ENCODE data around the gene DSN1.
"Not testable (repeated sequence)": the region's sequence is repeated elsewhere in the genome, so short reads cannot be mapped to it uniquely, and the experiment has no call there.

Gene DSN1, protein sequence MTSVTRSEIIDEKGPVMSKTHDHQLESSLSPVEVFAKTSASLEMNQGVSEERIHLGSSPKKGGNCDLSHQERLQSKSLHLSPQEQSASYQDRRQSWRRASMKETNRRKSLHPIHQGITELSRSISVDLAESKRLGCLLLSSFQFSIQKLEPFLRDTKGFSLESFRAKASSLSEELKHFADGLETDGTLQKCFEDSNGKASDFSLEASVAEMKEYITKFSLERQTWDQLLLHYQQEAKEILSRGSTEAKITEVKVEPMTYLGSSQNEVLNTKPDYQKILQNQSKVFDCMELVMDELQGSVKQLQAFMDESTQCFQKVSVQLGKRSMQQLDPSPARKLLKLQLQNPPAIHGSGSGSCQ

DNA sequence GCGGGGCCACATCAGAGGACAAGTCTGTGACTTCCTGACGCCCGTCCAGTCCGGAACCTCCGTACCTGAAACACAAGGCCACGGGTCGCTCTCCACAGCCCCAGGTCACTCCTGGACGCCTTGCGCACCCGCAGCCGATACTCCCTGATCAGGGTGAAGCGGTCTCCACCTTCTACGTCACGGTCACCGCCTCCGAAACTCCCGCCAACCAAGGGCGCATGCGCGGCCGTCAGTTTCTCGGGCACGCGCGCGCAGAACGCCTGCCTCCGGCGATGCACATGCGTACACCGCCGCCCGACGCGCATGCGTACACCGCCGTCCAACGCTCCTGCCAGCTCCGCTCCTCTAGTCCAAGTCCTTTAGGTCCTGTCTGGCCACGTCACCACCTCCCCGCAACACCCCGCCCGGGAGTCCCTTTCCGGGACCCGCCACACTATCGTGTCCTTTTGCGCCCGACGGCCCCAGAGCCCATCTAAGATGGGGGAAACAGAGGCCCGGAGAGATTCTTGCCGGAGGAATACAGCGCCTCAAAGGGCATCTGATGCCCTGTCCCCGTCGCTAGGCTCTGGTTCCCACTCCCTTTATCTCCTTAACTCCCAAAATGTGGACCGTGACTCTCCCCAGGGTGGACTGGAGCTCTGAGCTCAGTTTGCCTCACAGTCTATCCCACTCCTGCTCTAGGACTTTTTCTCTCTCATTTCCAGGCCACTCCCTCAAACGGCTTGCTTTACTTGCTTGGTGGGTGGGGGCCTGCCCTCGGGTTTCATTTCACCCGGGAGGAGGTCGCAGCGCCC is at the start of gene DSN1:
Gene DSN1, minus strand, starts transcription at position 167 of the 794 bp plus-strand sequence. CDS start 2,305 bp downstream, outside the sequence.
- peak; percentile 99 for DNase-seq (ENCODE audit: low spot score)

DNA sequence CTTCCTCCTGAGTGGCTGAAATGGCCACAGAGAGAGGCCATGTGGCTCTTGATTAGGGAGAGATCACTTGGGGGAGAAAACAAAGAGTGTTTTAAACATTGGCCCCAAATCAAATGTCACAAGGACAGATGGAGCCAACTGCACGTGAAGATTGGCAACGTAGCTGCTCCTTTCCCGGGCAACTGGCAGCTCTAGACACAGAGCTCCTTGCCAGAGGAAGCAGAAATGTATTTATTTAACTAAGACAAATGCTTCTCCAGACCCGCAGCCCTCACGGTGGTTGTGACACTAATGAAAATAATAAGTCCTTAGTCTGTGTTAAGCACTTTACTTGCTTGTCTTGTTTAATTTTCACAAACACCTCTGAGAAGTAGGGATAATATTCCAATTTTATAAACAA is 49.6 kb upstream of the DSN1 start:
- DNase-seq (ENCODE audit: low spot score), result no peak

DNA sequence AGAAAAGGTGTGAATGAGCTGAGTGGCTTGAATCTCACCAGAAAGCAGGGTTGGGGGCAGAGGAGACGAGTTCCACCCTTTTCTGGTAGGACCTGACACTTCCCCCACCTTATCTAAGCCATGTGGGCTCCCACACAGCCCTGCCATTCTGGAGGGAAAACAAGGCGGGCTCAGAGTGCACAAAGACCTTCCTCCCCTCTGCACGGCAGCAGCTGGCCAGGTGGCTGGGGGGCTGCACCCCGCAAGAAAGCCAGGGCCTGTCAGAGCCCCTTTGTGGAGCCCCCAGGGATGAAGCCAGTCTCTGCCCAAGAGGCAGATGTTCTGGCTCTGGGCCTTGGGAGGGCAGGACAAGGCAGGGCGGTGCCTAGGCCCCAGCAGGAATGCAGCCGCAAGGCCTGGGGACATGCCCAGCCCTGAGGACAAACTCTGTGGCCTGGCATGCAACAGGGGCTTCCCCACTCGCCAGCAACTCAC is 48.4 kb upstream of the DSN1 start:
- no peak for DNase-seq (ENCODE audit: low spot score)

DNA sequence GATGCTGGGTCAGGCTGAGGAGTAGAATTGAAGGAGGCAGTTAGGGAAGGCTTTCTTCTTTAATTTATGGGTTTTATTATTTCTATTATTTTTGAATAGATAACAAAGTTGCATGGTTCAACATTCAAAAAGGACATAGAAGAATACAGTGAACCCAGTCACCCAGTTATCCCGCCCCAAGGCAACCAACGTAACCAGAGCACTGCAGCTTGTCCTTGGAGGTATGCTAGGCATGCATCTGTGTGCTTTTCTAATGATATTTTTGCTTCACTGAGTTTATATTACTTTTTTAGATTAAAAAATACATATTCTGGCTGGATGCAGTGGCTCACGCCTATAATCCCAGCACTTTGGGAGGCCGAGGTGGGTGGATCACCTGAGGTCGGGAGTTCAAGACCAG is 47.4 kb upstream of the DSN1 start:
- DNase-seq (ENCODE audit: low spot score), result no peak

DNA sequence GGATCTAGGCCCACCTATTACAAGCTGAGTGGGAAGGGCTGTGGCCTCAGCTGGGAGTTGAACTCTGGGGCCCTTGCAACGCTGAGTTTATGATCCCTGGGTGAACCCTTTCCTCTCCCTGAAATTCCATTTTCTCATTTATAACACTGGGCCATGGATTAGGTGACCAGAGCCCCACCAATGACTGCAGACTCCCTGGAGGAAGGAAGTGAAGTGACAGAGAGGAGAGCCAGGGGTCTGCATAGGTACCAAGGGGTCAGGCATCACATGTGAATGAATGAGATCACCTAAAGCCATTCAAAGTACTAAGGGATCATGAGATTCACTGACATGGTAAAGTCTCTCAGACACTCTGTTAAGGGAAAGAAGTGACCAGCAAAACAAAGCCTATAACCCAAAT is 46.5 kb upstream of the DSN1 start:
- no peak for DNase-seq (ENCODE audit: low spot score)

DNA sequence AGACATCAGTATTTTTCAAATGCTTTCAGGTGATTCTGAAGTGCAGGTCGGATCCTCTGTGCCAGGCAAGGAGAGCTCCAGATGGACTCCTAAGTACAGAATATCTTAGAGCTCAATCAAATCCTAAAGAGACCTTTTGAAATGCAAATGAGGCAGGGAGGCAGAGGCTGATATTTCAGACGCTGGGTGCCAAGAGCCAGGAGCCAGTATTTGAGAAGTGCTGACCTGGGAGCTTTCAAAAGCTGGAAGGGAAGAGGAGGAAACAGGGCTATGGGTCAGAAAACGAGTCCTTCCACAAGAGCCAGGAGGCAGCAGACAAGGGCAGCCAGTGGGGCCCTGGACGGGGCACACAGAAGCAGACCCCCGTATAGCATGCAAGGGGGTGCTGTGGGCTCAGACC is 46.1 kb upstream of the DSN1 start:
- DNase-seq (ENCODE audit: low spot score), result no peak

DNA sequence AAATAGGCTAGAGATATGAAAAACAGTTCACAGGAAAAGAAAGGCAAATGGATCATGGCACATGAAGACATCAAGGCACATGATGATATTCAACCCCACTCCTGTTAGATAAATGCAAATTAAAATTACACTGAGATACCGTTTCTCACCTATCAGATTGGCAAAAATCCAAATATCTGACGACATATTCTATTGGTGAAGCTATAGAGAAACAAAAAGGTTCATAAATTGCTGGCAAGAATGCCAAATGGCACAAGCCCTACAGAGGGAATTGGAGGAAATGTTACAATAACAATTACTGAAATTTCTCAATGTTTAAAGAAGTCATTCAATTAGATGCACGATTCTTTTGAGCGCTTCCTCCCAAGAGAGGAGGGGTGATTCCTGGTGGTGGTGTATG is 45.3 kb upstream of the DSN1 start:
- no peak for DNase-seq (ENCODE audit: low spot score)

DNA sequence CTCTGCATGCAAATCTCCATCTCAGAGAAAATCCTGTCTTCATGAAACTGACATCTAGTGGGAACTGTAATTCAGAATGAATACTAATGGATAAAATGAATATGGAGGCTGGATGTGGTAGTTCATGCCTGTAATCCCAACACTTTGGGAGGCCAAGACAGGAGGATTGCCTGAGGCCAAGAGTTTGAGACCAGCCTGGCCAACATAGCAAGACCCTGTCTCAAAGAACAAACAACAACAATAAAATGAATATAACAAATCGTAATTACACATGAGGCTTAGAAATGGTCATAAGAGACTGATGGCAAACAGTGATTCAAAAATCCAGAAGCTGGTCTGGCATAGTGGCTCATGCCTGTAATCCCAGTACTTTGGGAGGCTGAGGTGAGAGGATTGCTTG is 44.6 kb upstream of the DSN1 start:
- DNase-seq (ENCODE audit: low spot score), result no peak

DNA sequence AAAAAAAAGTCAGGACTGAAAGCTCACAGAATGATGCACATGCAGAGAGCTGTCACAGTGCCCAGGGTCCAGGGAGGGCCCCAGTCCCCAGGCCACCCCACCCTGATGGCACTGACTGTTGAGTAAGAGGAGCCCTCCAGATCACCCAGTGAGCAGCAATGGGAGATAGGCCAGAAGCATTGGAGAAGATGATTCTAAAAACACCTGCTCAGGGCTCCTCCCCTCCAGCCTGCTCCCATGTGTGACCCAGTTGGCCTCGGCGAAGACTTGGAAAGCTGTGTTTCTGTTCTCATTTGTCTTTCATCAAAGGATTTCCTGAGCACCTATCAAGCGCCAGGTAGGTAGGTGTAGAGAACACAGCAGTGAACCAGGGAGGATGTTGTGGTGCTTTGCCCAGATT is 43.9 kb upstream of the DSN1 start:
- no peak for DNase-seq (ENCODE audit: low spot score)

DNA sequence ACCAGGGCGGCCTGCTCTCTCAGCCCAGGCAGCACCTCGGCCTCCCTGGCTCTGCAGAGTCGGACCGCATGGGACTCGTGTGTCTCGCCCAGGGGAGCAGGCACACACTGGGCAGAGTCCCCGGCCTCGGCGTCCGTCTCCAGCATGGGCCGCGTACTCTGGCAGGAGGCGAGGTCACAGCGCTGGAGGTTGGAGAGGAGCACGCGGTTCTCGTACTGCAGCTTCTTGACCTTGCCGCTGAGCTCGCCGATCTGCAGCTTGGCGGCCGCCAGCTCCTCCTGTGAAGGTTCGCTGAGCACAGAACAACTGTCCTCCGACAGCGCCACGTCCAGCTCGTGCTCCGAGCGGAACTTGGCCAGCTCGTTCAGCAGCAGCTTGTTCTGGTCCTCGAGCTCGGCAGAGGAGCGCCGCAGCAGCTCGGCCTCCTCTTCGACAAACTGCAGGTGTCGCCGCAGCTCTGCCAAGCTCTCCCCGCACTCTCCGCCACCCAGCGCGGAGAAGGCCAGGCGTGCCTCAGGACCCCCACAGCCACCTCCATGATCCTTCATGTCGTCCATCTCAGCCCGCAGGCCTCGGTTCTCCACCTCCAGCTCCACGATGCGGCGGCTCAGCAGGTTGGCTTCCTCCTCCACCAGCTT is 42.0 kb upstream of the DSN1 start:
- no peak for DNase-seq (ENCODE audit: low spot score)

DNA sequence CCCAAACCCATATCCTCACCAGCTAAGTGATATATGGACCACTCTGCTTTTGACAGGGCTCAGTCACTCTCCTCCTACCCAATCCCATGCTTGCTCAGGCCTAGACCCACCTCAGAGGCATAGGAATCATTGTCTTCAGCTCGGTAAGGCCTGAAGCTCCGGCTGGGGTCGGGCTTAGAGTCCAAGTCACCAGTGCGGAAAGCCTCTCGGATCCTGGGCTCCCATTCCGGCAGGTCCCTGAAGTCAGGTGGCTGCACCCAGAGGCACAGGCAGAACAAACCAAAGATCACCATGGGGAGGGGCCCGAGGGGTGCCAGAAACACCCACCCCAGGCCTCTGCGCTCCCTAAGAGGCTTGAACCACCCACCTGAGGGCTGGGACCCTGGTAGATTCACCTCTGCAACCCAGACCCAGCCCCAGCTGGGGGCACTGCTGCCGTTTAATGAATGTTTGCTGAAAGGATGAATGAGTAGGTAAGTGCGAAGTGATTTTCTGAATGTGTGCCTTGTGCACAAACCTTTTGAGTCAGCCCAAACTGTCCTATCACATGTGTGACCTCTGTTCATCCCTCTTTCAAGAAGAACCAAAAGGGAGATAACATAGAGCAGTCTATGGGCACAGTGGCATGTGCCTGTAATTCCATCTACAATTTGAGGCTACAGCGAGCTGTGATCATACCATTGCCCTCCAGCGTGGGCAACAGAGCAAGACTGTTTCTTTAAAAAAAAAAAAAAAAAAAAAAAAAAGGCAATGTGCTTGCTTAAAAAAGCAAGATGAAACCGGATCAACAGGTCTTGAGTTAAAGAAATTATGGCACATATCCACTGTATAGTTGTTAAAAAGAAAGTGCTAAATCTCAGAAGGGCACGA is 39.3 kb upstream of the DSN1 start:
- no peak for DNase-seq (ENCODE audit: low spot score)

DNA sequence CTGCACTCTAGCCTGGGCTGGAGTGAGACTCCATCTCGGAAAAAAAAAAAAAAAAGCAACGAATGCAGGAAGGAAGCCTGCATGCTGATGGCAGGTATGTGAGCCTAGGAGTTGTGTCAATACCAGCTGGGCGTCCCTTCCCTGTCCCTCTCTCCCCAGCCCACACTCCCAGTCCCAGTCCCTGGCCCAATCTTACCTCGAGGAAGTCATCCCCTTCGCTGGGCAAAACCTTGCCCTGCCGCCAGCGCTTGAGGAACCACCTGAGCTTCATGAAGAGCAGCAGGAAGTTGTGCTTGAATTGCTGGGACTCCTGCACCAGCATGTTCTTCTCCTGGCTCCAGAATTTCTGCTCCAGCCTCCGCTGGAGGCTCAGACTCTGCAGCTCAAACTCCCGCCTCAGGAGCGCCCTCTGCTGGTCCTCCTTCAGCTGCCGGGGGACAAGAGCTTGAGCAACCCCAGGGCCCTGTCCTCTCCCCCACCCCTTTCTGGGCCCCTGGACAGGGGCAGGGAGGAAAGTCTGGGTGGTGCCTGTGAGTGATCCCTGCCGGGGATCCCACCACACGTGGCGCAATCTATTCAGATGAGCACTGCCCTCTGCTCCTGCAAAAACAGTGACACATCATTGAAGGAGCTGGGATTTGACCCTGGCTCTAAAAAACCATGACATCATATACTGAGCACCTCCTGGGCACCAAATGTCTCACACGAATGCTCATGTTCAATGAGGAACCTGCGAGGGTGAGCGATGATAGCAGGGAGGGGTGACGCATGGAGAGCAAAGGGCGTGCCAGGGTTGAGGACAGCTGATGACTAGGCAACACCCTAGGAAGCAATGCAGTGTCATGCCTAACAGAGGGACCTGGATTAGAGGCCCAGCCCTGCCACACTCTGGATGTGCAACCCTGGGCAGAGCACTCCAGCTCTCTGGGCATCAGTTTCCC is 35.0 kb upstream of the DSN1 start:
- DNase-seq (ENCODE audit: low spot score), result peak; percentile 94

DNA sequence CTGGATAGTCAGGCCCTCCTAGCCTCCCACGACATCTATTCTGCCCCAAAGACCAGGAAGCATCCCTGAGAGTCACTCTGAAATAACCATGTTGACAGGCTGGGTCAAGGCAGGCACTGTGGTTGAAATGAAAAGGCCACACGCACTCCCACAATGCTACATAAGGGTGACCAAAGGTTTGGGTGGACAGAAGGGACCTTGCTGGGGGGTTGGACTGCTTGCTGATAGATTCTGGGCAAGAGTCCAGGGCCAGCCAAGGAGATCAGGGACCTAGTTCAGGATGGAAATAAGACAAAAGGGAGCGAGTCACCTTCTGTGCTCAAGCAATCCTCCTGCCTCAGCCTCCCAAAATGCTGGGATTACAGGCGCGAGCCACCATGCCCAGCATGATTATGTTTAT is 32.5 kb upstream of the DSN1 start:
- no peak for DNase-seq (ENCODE audit: low spot score)

DNA sequence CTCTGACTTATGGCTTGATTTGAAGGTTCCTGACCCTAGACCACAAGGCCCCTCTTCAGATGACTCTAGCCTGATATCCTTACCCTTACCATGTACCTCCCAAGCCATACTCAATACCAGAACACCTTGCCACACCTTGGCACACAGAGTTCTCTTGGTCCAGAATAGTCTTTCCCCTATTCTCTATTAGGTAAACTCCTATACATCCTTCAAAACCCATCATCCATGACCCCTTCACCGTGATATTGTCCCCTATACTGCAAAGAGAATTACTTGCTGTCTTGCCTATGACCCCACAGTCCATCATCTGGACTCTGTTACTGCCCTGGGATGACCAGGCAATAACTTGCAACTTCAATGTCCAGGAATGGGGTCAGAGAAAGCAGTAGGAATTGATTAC is 31.8 kb upstream of the DSN1 start:
- DNase-seq (ENCODE audit: low spot score), result no peak

DNA sequence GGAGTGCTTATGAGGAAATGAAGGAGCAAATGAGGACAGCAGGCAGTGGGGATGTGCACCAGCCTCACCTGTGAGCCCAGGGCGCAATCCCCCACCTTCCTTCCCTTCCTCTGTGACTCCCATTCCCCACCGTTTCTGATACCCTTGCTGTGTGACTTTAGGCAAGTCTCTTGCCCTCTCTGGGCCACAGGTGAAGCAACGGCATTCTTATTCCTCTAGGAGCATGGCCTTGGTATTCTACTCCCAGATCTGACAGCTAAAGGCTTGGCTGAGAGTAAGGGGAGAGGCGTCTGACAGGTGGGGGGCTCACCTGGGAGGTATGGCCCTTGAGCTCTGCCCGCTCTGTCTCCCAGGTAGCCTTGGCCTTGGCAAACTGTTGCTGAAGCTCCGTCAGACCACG is 30.9 kb upstream of the DSN1 start:
- no peak for DNase-seq (ENCODE audit: low spot score)

DNA sequence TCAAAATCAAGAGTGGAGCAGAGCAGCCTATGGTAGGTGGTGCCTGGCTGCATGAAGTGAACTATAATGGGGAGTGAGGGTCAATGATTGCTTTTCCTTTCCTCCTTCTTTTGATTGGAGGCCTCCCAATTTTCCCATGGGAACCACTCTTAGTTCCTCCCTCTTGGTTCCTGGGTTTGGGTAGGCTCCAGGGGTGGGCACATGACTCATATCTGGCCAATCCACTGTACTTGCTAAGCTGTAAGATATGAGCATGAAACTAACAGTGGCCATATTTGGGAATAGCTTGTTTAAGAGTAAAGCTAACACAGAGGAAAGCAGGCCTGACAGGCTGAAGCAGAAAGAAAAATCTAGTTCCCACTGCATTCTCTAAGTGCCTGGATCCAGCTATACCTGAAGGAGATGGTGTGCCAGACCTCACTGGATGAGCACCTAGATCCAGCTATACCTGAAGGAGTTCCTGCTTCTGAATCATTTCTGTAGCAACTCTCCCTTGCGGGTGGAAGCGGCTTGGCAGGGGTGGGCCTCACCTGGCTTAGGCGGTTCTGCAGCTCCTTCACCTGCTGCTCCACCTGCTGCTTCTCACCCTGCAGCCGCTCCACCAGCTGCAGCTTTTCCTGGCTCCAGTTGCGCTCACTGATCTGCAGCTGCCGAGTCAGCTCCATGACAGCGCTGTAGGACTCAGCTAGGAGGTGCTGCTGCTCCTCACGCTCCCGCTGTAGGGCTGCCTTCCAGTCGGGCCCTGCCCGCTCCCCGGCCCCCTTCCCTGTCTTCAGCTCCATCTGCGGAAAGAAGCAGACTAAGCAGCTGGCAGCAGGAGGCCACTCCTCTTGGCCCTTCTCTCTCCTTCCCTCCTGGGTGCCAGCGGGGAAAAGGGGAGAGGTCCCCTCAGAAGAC is 29.0 kb upstream of the DSN1 start:
- no peak for DNase-seq (ENCODE audit: low spot score)

DNA sequence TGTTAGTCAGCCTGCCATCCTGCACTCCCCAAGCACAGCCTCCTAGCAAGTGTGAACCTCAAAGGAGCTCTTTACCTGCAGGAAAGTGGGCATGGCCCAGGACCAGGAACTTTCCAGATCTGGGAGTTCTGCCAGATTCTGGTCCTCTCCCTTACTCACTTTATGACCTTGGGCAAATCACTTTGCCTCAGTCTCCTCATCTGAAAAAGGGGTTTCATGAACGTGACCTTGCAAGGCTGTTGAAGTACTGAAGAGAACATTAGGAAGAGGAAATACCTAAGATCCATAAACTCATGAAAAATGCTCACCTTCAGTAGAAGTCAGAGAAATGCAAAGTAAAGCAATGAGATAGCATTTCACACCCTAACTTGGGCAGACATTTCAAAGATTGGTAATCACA is 26.8 kb upstream of the DSN1 start:
- DNase-seq (ENCODE audit: low spot score), result no peak

DNA sequence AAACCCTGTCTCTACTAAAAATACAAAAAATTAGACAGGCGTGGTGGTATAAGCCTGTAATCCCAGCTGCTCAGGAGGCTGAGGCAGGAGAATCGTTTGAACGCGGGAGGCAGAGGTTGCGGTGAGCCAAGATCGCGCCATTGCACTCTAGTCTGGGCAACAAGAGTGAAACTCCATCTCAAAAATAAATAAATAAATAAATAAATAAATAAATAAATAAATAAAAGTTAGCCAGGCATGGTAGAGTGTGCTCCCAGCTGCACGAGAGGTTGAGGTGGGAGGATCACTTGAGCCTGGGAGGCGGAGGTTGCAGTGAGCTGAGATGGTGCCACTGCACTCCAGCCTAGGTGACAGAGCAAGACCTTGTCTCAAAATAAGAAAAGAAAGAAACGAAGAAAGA is 25.8 kb upstream of the DSN1 start:
- DNase-seq (ENCODE audit: low spot score), result not testable (repeated sequence)

DNA sequence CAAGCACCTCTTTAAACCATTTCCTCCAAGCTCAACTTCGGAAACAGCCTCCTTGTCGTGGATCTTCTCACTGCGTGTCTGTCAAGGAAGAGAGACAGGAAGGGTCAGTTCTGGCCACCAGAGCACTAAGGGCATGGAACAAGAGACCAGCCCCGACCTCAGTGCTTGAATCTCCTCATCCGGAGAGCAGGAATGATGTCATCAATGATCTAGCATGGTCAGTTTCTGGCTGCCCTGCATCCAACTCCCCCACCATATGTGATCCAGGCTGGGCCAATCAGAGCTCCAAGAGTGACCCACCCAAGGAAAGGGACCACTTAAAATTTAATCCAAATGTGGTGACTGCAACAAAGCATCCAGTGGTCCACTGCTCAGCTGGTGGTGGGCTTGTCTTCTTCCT is 23.3 kb upstream of the DSN1 start:
- no peak for DNase-seq (ENCODE audit: low spot score)

DNA sequence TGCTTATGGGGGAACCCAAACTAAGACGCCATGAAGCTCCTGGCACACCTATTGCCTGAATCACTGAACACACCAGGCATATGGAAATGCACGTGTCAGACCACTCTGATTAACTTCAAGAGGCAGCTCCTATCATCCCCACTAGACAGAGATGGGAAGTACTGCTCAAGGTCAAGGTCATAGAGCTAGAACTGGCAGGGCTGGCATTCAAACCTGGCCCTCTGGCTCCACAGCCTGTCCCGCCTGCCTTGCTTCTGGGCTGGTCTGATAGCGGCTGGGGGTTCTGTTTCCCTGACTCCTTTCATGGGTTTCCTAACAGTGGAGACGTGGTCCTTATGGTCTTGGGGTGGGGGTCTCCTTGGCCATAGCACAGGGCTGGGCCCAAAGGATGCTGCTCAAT is 22.6 kb upstream of the DSN1 start:
- no peak for DNase-seq (ENCODE audit: low spot score)

All from hematopoietic multipotent progenitor cell treated with erythropoietin and hydrocortisone succinate and interleukin-3 and kit ligand, for 17 days (in vitro differentiated cells).